ENCODE measurements around the gene HOATZ.

HOATZ gene

GRCh38 chr11:111540114-111540936 is 25.7 kb downstream of the HOATZ start, which contains the start of gene LAYN:
LAYN (plus strand) TSS chr11:111540720; CDS start chr11:111540844, 124 bp downstream.
- peaks cover 94% of the 10 kb centered on the region for H3K27me3 Mint-ChIP-seq
- ATAC-seq (replicated peaks; ENCODE audit: extremely low read depth, poor library complexity, severe bottlenecking) = peak; percentile 37

GRCh38 chr11:111540937-111541253 is 26.3 kb downstream of the HOATZ start:
- peak overlapping the region; percentile 73 for H3K4me3 Mint-ChIP-seq
- H3K36me3 Mint-ChIP-seq (ENCODE audit: insufficient read depth) = peaks cover 1% of the 10 kb centered on the region
- no peaks in the 10 kb centered on the region for H3K9me3 Mint-ChIP-seq
- H3K27me3 Mint-ChIP-seq = peaks cover 94% of the 10 kb centered on the region
- H3K27ac Mint-ChIP-seq (ENCODE audit: low read depth) = no peak overlapping the region
- DNase-seq (ENCODE audit: low spot score in 2 of 2) = no peak
- peaks cover 18% of the 10 kb centered on the region for H3K4me1 Mint-ChIP-seq
- ATAC-seq (replicated peaks; ENCODE audit: extremely low read depth, poor library complexity, severe bottlenecking) = no peak

More at GRCh38 chr11:111540114-111540936, 25.7 kb downstream of the HOATZ start, which contains the start of gene LAYN:
- H3K9me3 Mint-ChIP-seq = no peaks in the 10 kb centered on the region
- peaks cover 18% of the 10 kb centered on the region for H3K4me1 Mint-ChIP-seq
- H3K36me3 Mint-ChIP-seq (ENCODE audit: insufficient read depth) = peaks cover 1% of the 10 kb centered on the region
- no peak for DNase-seq (ENCODE audit: low spot score in 2 of 2)
- no peak within 1 kb of the TSS for H3K27ac Mint-ChIP-seq (ENCODE audit: low read depth)
- peak within 1 kb of the TSS; percentile 73 for H3K4me3 Mint-ChIP-seq

- DNase-seq (ENCODE audit: low spot score in 2 of 2) (no peak), ATAC-seq (replicated peaks; ENCODE audit: extremely low read depth, poor library complexity, severe bottlenecking) (no peak)
- no peak overlapping the region for H3K27ac Mint-ChIP-seq (ENCODE audit: low read depth)
- H3K36me3 Mint-ChIP-seq (ENCODE audit: insufficient read depth) = peaks cover 1% of the 10 kb centered on the region
- no peaks in the 10 kb centered on the region for H3K9me3 Mint-ChIP-seq
- peaks cover 18% of the 10 kb centered on the region for H3K4me1 Mint-ChIP-seq
- peak overlapping the region; percentile 73 for H3K4me3 Mint-ChIP-seq
- peaks cover 94% of the 10 kb centered on the region for H3K27me3 Mint-ChIP-seq
Observed at GRCh38 chr11:111541254-111542061, 26.9 kb downstream of the HOATZ start.

GRCh38 chr11:111542606-111543275 is 28.2 kb downstream of the HOATZ start:
- ATAC-seq (replicated peaks; ENCODE audit: extremely low read depth, poor library complexity, severe bottlenecking) (no peak), DNase-seq (ENCODE audit: low spot score in 2 of 2) (no peak)
- peaks cover 94% of the 10 kb centered on the region for H3K27me3 Mint-ChIP-seq
- H3K4me3 Mint-ChIP-seq = peak overlapping the region; percentile 73
- H3K4me1 Mint-ChIP-seq = peaks cover 18% of the 10 kb centered on the region
- no peaks in the 10 kb centered on the region for H3K9me3 Mint-ChIP-seq
- peaks cover 1% of the 10 kb centered on the region for H3K36me3 Mint-ChIP-seq (ENCODE audit: insufficient read depth)
- no peak overlapping the region for H3K27ac Mint-ChIP-seq (ENCODE audit: low read depth)

- DNase-seq (ENCODE audit: low spot score in 2 of 2) (no peak), ATAC-seq (replicated peaks; ENCODE audit: extremely low read depth, poor library complexity, severe bottlenecking) (no peak)
- Mint-ChIP-seq H3K9me3 (no peaks in the 10 kb centered on the region), H3K27ac (ENCODE audit: low read depth) (no peak overlapping the region), H3K4me1 (no peaks in the 10 kb centered on the region), H3K36me3 (ENCODE audit: insufficient read depth) (no peaks in the 10 kb centered on the region), H3K27me3 (peaks cover 88% of the 10 kb centered on the region), H3K4me3 (no peak overlapping the region)
Observed at GRCh38 chr11:111548525-111548924, 33.9 kb downstream of the HOATZ start.

GRCh38 chr11:111549196-111549868 is 34.8 kb downstream of the HOATZ start:
- DNase-seq (ENCODE audit: low spot score in 2 of 2) = no peak

GRCh38 chr11:111549869-111550203 is 35.3 kb downstream of the HOATZ start:
- no peaks in the 10 kb centered on the region for H3K36me3 Mint-ChIP-seq (ENCODE audit: insufficient read depth)
- no peak overlapping the region for H3K27ac Mint-ChIP-seq (ENCODE audit: low read depth)
- no peaks in the 10 kb centered on the region for H3K9me3 Mint-ChIP-seq
- H3K4me3 Mint-ChIP-seq = no peak overlapping the region
- H3K4me1 Mint-ChIP-seq = no peaks in the 10 kb centered on the region
- ATAC-seq (replicated peaks; ENCODE audit: extremely low read depth, poor library complexity, severe bottlenecking) (no peak), DNase-seq (ENCODE audit: low spot score in 2 of 2) (no peak)
- peaks cover 81% of the 10 kb centered on the region for H3K27me3 Mint-ChIP-seq

More at GRCh38 chr11:111549196-111549868, 34.8 kb downstream of the HOATZ start:
- no peaks in the 10 kb centered on the region for H3K9me3 Mint-ChIP-seq
- H3K27ac Mint-ChIP-seq (ENCODE audit: low read depth) = no peak overlapping the region
- H3K4me1 Mint-ChIP-seq = no peaks in the 10 kb centered on the region
- H3K36me3 Mint-ChIP-seq (ENCODE audit: insufficient read depth) = no peaks in the 10 kb centered on the region
- H3K27me3 Mint-ChIP-seq = peaks cover 86% of the 10 kb centered on the region
- H3K4me3 Mint-ChIP-seq = no peak overlapping the region
- ATAC-seq (replicated peaks; ENCODE audit: extremely low read depth, poor library complexity, severe bottlenecking) = no peak

GRCh38 chr11:111550258-111550657 is 35.7 kb downstream of the HOATZ start:
- Mint-ChIP-seq H3K27ac (ENCODE audit: low read depth) (no peak overlapping the region), H3K4me1 (no peaks in the 10 kb centered on the region), H3K36me3 (ENCODE audit: insufficient read depth) (no peaks in the 10 kb centered on the region), H3K27me3 (peaks cover 76% of the 10 kb centered on the region), H3K9me3 (no peaks in the 10 kb centered on the region), H3K4me3 (no peak overlapping the region)
- ATAC-seq (replicated peaks; ENCODE audit: extremely low read depth, poor library complexity, severe bottlenecking) (no peak), DNase-seq (ENCODE audit: low spot score in 2 of 2) (no peak)

GRCh38 chr11:111554532-111554931 is 40.0 kb downstream of the HOATZ start:
- ATAC-seq (replicated peaks; ENCODE audit: extremely low read depth, poor library complexity, severe bottlenecking) = no peak

GRCh38 chr11:111555255-111555654 is 40.7 kb downstream of the HOATZ start:
- peaks cover 26% of the 10 kb centered on the region for H3K27me3 Mint-ChIP-seq
- no peaks in the 10 kb centered on the region for H3K4me1 Mint-ChIP-seq
- no peak overlapping the region for H3K27ac Mint-ChIP-seq (ENCODE audit: low read depth)
- no peaks in the 10 kb centered on the region for H3K9me3 Mint-ChIP-seq
- DNase-seq (ENCODE audit: low spot score in 2 of 2) (no peak), ATAC-seq (replicated peaks; ENCODE audit: extremely low read depth, poor library complexity, severe bottlenecking) (no peak)
- no peak overlapping the region for H3K4me3 Mint-ChIP-seq
- H3K36me3 Mint-ChIP-seq (ENCODE audit: insufficient read depth) = no peaks in the 10 kb centered on the region

More at GRCh38 chr11:111554532-111554931, 40.0 kb downstream of the HOATZ start:
- H3K9me3 Mint-ChIP-seq = no peaks in the 10 kb centered on the region
- H3K27me3 Mint-ChIP-seq = peaks cover 34% of the 10 kb centered on the region
- no peaks in the 10 kb centered on the region for H3K36me3 Mint-ChIP-seq (ENCODE audit: insufficient read depth)
- H3K4me3 Mint-ChIP-seq = no peak overlapping the region
- no peak overlapping the region for H3K27ac Mint-ChIP-seq (ENCODE audit: low read depth)
- H3K4me1 Mint-ChIP-seq = no peaks in the 10 kb centered on the region
- no peak for DNase-seq (ENCODE audit: low spot score in 2 of 2)

GRCh38 chr11:111557425-111558111 is 43.0 kb downstream of the HOATZ start:
- H3K27me3 Mint-ChIP-seq = peaks cover 9% of the 10 kb centered on the region
- H3K4me1 Mint-ChIP-seq = no peaks in the 10 kb centered on the region
- H3K36me3 Mint-ChIP-seq (ENCODE audit: insufficient read depth) = no peaks in the 10 kb centered on the region
- no peaks in the 10 kb centered on the region for H3K9me3 Mint-ChIP-seq
- ATAC-seq (replicated peaks; ENCODE audit: extremely low read depth, poor library complexity, severe bottlenecking) (no peak), DNase-seq (ENCODE audit: low spot score in 2 of 2) (no peak)
- no peak overlapping the region for H3K4me3 Mint-ChIP-seq
- H3K27ac Mint-ChIP-seq (ENCODE audit: low read depth) = no peak overlapping the region

Measured in central memory CD8-positive, alpha-beta T cell (primary cell).